Amniotic stem cell (primary cell): Measurements from ENCODE around the gene ADGRE3.
"Not testable (repeated sequence)": the region's sequence is repeated elsewhere in the genome, so short reads cannot be mapped to it uniquely, and the experiment has no call there.

Source experiments
- DNase-seq: peaks from one replicate; lab custom pipeline; 2025; lab: John Stamatoyannopoulos, UW

Gene ADGRE3

DNA sequence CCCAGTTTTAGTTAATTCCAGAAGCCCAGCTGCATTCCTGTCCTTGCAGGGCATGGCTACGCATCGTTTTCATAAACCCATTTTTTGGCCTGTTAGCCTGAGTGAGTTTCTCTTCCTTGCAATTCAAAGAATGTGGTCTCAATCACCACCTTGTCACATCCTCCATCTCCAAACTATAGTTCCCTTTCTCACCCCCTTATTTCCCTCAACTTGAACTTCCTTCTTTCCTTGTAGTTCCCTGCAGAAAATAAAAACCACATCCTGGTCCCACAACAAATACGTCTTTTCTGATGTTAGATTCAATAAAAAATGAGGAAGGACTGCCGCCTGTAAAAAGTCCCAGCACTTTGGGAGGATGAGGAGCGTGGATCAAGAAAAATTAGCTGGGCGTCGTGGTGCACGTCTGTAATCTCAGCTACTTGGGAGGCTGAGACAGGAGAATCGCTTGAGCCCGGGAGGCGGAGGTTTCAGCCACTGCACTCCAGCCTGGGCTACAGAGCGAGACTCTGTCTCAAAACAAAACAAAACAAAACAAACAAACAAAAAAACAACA lies 13.2 kb downstream of the ADGRE3 start:
- no peak for DNase-seq

DNA sequence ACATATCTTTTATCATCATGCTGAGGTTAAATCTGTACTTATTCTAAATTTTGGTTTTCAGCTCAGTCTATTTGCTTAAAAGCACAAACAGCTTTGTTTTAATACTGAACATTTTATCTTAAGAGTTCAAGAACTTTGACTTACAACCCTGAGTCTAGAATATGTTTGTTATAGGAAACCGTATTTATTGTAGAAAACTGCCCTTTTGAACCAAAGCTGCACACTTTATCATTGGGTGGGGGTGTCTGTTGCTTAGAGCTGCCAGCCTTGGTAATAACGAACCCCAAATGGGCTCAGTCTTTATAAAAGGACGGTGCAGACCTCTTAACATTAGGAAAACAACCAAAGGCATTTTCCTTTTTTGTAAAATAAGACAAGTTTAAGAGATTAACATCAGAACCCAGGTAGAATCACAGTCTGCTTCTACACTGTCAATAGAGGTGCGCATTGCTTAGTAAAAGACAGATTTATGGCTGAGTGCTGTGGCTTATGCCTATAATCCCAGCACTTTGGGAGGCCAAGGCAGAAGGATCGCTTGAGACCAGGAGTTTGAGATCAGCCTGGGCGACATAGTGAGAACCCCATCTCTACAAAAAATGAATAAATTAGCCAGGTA lies 14.7 kb downstream of the ADGRE3 start:
- DNase-seq, result no peak

- no peak for DNase-seq
Observed at GRCh38 chr19:14655726-14656125, 18.9 kb downstream of the ADGRE3 start.

DNA sequence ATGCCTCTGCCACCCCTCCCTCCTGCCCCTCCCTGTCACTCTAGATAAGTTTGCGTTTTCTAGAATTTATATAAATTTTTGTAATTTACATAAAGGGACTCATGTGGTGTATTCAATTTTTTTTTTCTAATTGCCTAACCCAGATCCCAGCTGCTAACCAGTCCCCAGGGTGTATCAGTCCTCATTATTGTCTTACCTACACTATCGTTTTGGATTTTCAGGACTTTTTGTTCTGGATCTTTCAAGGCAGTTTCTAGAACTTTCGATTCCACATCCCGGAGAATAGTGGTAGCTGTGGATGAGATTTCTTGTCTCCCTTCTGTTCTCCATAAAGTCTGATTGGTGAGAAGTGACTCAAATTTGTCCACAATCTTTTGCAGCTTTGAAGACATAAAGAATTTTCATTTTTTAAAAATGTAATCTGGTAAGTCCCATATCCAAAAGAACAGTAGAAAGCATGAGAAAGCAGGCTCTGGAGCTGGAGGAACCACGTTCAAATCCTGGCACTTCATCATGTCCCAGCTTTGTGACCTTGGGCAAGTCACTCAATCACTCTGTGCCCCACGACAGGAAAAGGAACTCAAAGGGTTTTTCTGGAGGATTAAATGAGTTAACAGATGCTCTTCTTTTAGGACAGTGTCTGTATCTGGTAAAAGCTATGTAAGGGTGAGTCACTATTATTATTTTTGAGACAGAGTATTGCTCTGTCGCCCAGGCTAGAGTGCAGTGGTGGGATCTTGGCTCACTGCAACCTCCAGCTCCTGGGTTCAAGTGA lies 19.7 kb downstream of the ADGRE3 start:
- DNase-seq, result no peak

DNA sequence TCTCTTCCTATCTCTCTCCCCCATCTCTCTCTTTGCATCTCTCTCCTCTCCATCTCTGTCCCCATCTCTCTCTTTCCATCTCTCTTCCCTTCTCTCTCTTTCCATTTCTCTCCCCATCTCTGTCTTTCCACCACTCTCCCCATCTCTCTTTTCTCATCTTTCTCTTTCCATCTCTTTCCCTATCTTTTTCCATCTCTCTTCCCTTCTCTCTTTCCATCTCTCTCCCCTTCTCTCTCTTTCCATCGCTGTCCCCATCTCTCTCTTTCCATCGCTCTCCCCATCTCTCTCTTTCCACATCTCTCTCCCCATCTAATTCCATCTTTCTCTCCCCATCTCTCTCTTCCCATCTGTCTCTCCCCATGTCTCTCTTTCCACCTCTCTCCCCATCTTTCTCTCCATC lies 24.5 kb downstream of the ADGRE3 start:
- DNase-seq, result no peak

DNA sequence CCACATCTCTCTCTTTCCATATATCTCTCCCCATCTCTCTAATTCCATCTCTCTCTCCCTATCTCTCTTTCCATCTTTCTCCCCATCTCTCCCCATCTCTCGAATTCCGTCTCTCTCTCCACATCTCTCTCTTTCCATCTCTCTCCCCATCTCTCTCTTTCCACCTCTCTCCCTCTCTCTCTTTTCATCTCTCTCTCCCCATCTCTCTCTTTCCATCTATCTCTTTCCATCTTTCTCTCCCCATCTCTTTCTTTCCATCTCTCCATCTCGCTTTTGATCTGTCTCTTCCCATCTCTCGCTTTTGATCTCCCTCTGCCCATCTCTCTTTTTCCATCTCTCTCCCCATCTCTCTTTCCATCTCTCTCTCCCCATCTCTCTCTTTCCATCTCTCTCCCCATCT lies 25.6 kb downstream of the ADGRE3 start:
- no peak for DNase-seq

DNA sequence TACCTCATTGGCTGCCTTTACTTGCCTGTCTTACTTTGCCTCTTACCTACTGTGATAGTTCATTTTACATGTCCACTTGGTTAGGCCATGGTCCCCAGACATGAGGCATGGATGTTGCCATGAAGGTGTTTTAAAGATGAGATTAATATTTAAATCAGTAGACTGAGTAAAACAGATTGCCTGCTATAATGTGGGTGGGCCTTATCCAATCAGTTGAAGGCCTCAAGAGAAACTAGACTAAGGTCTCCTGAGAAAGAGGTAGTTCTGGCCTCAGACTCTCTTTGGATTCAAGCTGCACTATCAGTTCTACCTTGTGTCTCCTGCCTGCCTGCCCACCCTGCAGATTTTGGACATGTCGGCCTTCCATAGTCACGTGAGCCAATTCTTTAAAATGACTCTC lies 26.1 kb downstream of the ADGRE3 start:
- no peak for DNase-seq

GRCh38 chr19:14639536-14640277 lies 34.9 kb downstream of the ADGRE3 start:
- no peak for DNase-seq

- DNase-seq, result no peak
Observed at GRCh38 chr19:14632286-14632685, 42.4 kb downstream of the ADGRE3 start.

DNA sequence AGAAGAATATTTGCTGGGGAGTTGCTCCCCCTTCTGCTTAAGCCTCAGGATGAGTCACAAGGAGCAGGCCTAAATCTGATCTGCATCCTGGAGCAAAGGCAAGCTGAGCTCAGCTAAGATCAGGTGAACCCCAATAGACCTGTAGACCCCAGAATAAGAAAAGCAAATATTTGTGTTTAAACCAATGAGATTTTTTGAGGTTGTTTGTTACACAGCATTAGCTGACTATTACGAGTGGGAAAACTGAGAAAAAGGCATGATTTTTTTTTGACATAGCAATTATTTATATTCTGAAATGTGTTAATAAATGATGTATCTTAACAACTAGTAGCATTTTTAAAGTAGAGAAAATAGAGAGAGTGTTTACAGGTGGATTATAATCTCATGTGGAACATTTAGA lies 45.1 kb downstream of the ADGRE3 start:
- DNase-seq, result no peak

- DNase-seq, result not testable (repeated sequence)
Observed at GRCh38 chr19:14624491-14624890, 50.2 kb downstream of the ADGRE3 start.

- DNase-seq, result no peak
Observed at GRCh38 chr19:14619404-14619803, 55.2 kb downstream of the ADGRE3 start.

DNA sequence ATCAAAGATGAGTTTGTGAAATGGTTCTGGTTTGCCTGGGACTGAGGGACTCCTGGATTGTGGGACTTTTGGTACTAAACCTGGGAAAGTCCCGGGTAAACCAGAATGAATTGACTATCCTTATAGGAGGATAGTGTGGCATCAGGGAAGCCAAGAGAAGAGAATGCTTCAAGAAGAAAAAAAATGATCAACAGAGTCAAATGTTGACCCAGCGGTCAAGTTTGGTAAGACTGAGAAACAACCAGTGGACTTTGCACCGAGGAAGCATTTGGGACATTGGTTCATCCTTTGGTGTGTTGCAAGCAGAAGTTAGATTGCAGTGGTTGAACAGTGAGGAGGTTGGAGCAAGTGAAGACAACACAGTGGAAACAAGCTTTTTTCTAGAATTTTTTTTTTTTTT lies 58.2 kb downstream of the ADGRE3 start:
- DNase-seq, result no peak

GRCh38 chr19:14615623-14616022 lies 59.0 kb downstream of the ADGRE3 start:
- no peak for DNase-seq

- no peak for DNase-seq
Observed at GRCh38 chr19:14614099-14614412, 60.6 kb downstream of the ADGRE3 start.

DNA sequence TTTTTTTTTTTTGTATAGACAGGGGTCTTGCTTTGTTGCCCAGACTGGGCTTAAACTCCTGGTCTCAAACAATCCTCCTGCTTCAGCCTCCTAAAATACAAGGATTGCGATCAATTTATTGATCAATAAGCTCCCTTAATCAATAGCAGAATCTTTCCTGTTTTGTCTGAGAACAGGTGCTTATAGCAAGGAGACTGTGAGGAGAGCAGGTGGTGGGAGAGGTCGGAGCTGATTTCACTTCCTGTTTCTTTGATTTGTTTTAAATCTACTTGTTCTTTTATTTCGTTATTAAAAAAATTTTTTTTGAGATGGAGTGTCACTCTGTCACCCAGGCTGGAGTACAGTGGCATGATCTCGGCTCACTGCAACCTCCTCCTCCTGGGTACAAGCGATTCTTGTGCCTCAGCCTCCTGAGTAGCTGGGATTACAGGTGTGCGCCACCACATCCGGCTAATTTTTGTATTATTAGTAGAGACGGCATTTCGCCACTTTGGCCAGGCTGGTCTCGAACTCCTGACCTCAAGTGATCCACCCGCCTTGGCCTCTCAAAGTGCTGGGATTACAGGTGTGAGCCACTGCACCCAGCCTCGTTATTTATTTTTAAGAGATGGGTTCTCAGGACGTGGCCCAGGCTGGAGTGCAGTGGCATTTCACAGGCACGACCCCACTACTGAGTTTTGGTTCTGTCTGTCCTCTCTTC lies 61.1 kb downstream of the ADGRE3 start:
- not testable (repeated sequence) for DNase-seq

- no peak for DNase-seq
Observed at GRCh38 chr19:14612657-14613056, 62.0 kb downstream of the ADGRE3 start.

DNA sequence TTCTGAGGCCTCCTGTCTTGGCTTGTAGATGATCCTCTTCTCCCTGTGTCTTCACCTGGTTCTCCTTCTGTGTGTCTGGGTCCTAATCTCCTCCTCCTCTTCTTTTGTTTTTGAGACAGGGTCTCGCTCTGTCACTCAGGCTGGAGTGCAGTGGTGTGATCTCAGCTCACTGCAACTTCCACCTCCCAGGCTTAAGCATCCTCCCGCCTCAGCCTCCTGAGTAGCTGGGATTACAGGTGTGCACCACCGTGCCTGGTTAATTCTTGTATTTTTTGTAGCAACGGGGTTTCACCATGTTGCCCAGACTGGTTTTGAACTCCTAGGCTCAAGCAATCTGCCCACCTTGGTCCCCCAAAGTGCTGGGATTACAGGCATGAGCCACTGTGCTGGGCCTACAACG lies 62.4 kb downstream of the ADGRE3 start:
- DNase-seq, result not testable (repeated sequence)

GRCh38 chr19:14611051-14611450 lies 63.6 kb downstream of the ADGRE3 start:
- DNase-seq, result no peak

- no peak for DNase-seq
Observed at GRCh38 chr19:14606627-14607026, 68.0 kb downstream of the ADGRE3 start.

DNA sequence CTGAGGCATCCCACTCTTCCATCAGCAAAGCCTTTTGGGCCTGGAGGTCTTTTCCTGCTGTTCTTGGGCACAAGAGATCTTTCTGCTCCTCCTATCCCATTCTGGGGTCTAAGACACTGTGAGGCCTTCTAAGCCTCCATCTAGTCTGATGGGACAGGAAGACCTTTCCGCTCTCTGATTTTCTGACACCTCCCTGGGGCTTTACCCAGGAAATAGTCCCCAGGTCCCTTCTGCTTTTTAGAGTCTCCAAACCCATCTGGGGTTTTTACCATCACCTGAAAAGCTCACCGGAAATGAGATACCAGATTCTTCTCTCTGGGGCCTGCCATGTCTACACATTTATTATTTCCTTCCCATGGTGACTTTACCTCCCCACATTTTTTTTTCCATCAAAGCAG lies 70.7 kb downstream of the ADGRE3 start:
- no peak for DNase-seq

GRCh38 chr19:14599548-14600147 lies 75.0 kb downstream of the ADGRE3 start:
- no peak for DNase-seq
